ENCODE measurements around the gene FAM204A. TPM values are rescaled to one million over a fixed set of nuclear protein-coding genes. Genes with fewer than 3 reads are reported as not detected.
A peak's percentile ranks its signal among the peaks of the same experiment; 100 is the strongest.

FAM204A gene
- polyA plus RNA-seq (ENCODE audit: insufficient read length in 4 of 4): 10 to 100 TPM; 68.1 to 81.9 (median 77.6) TPM

- peak; percentile 86 to 95 (median 90) for DNase-seq (ENCODE audit: low read depth in 4 of 4, low spot score in 2 of 4)
Measured at GRCh38 chr10:118341791-118342637, at the start of gene FAM204A. Gene FAM204A (minus strand): TSS chr10:118342324. CDS start chr10:118336415, 5,909 bp downstream.

- DNase-seq (ENCODE audit: low read depth in 4 of 4, low spot score in 2 of 4): no peak
Measured at GRCh38 chr10:118383699-118384098, 41.6 kb upstream of the FAM204A start.

GRCh38 chr10:118383063-118383689, 41.1 kb upstream of the FAM204A start:
- DNase-seq (ENCODE audit: low read depth in 4 of 4, low spot score in 2 of 4): no peak

- DNase-seq (ENCODE audit: low read depth in 4 of 4, low spot score in 2 of 4): no peak
Measured at GRCh38 chr10:118374404-118374803, 32.3 kb upstream of the FAM204A start.

- no peak for DNase-seq (ENCODE audit: low read depth in 4 of 4, low spot score in 2 of 4)
Measured at GRCh38 chr10:118373786-118374185, 31.7 kb upstream of the FAM204A start.

GRCh38 chr10:118370499-118370898, 28.4 kb upstream of the FAM204A start:
- DNase-seq (ENCODE audit: low read depth in 4 of 4, low spot score in 2 of 4): no peak

GRCh38 chr10:118369641-118370205, 27.6 kb upstream of the FAM204A start:
- DNase-seq (ENCODE audit: low read depth in 4 of 4, low spot score in 2 of 4): no peak

GRCh38 chr10:118365702-118366101, 23.6 kb upstream of the FAM204A start:
- DNase-seq (ENCODE audit: low read depth in 4 of 4, low spot score in 2 of 4): no peak

- DNase-seq (ENCODE audit: low read depth in 4 of 4, low spot score in 2 of 4): no peak
Measured at GRCh38 chr10:118362103-118362502, 20.0 kb upstream of the FAM204A start.

GRCh38 chr10:118358327-118358726, 16.2 kb upstream of the FAM204A start:
- no peak for DNase-seq (ENCODE audit: low read depth in 4 of 4, low spot score in 2 of 4)

- no peak for DNase-seq (ENCODE audit: low read depth in 4 of 4, low spot score in 2 of 4)
Measured at GRCh38 chr10:118357841-118358240, 15.7 kb upstream of the FAM204A start.

- no peak for DNase-seq (ENCODE audit: low read depth in 4 of 4, low spot score in 2 of 4)
Measured at GRCh38 chr10:118356628-118357027, 14.5 kb upstream of the FAM204A start.

- no peak for DNase-seq (ENCODE audit: low read depth in 4 of 4, low spot score in 2 of 4)
Measured at GRCh38 chr10:118355234-118355633, 13.1 kb upstream of the FAM204A start.

- DNase-seq (ENCODE audit: low read depth in 4 of 4, low spot score in 2 of 4): no peak
Measured at GRCh38 chr10:118349235-118349634, 7.1 kb upstream of the FAM204A start.

GRCh38 chr10:118343549-118343948, 1.4 kb upstream of the FAM204A start:
- DNase-seq (ENCODE audit: low read depth in 4 of 4, low spot score in 2 of 4): no peak

- DNase-seq (ENCODE audit: low read depth in 4 of 4, low spot score in 2 of 4): no peak
Measured at GRCh38 chr10:118343115-118343514, 991 bp upstream of the FAM204A start.

GRCh38 chr10:118342638-118343020, 505 bp upstream of the FAM204A start:
- no peak for DNase-seq (ENCODE audit: low read depth in 4 of 4, low spot score in 2 of 4)

GRCh38 chr10:118340486-118340885, 1.6 kb downstream of the FAM204A start:
- no peak for DNase-seq (ENCODE audit: low read depth in 4 of 4, low spot score in 2 of 4)

- no peak for DNase-seq (ENCODE audit: low read depth in 4 of 4, low spot score in 2 of 4)
Measured at GRCh38 chr10:118339111-118339510, 3.0 kb downstream of the FAM204A start.

GRCh38 chr10:118337356-118337755, 4.8 kb downstream of the FAM204A start:
- no peak for DNase-seq (ENCODE audit: low read depth in 4 of 4, low spot score in 2 of 4)

- no peak for DNase-seq (ENCODE audit: low read depth in 4 of 4, low spot score in 2 of 4)
Measured at GRCh38 chr10:118333871-118334270, 8.3 kb downstream of the FAM204A start.

Measured in left renal cortex interstitium (tissue), 4 donors.